Sigmoid colon (tissue), 7 donors: Measurements from ENCODE around the gene SLC23A3. TPM values are rescaled to one million over a fixed set of nuclear protein-coding genes. Genes with fewer than 3 reads are reported as not detected.

Experiments used
- DNase-seq: peaks from one replicate; pipeline ENCODE4 v3.0.0-alpha.2; 2019
- H3K27ac ChIP-seq, 4 donors: fragments of 200-600 bp; sonication (generic); one replicate each; pipeline ENCODE4 v1.5.1; 2016 to 2019; ENCODE audit warnings: mild to moderate bottlenecking in 1 of 4
- H3K27me3 ChIP-seq, 3 donors: fragments of 200-600 bp; sonication (generic); one replicate each; pipeline ENCODE4 v1.5.1; 2019; ENCODE audit warnings: mild to moderate bottlenecking in 1 of 3
- H3K36me3 ChIP-seq, 4 donors: fragments of 200-600 bp; sonication (generic); one replicate each; pipeline ENCODE4 v1.5.1; 2016 to 2019
- H3K4me1 ChIP-seq, 4 donors: fragments of 200-600 bp; sonication (generic); one replicate each; pipeline ENCODE4 v1.5.1; 2017 to 2019
- H3K4me3 ChIP-seq, 4 donors: fragments of 200-600 bp; sonication (generic); one replicate each; pipeline ENCODE4 v1.5.1; 2017 to 2019; ENCODE audit warnings: mild to moderate bottlenecking in 2 of 4, moderate library complexity in 1 of 4
- H3K9me3 ChIP-seq, 4 donors: fragments of 200-600 bp in 3 of 4; sonication (generic) in 3 of 4; one replicate each; pipeline versions ENCODE4 v1.5.1 to v1.6.1; 2013 to 2019
- EP300 ChIP-seq, 4 donors: sonication (generic); formaldehyde crosslinking; IDR thresholded peaks; one replicate each; pipeline ENCODE4 v1.6.1; 2017; ENCODE audit warnings: antibody characterized with exemption in 4 of 4
- POLR2A ChIP-seq, 2 donors: fragments of 450-650 bp; IDR thresholded peaks; one replicate each; pipeline ENCODE4 v1.6.1; 2016; ENCODE audit warnings: antibody characterized with exemption in 2 of 2, mild to moderate bottlenecking in 2 of 2, moderate library complexity in 2 of 2
- POLR2AphosphoS5 ChIP-seq, 4 donors: sonication (generic); formaldehyde crosslinking; IDR thresholded peaks; one replicate each; pipeline ENCODE4 v1.6.1; 2017; ENCODE audit warnings: antibody characterized with exemption in 4 of 4
- WGBS, 2 donors: extraction: QIAGEN DNeasy Blood & Tissue Kit; methylation state at CpG; one replicate each; pipeline ENCODE4 v1.1.7; 2013; 5-methylcytosine and 5-hydroxymethylcytosine counted together
- intact Hi-C: fragments of 100-400 bp; cut with DNase I; formaldehyde crosslinking; loops from one replicate; pipeline ENCODE4 v1.15.1; 2023
- polyA plus RNA-seq, 3 donors: library from polyadenylated mRNA; stranded (reverse); fragments of 200-250 nt; gene quantifications; one replicate each; pipeline ENCODE4 v1.2.3, GENCODE V29; 2013
- total RNA-seq, 4 donors: library from RNA; depleted of rRNA; stranded (reverse); fragments of >200 nt; gene quantifications; one replicate each; pipeline ENCODE4 v1.1.0, GENCODE V29; 2016
- TF ChIP-seq, protein P1 (sequence below), 4 experiments: fragments of 450-650 bp in 3 of 4; fragments of 200-600 bp in 1 of 4; IDR thresholded peaks; one replicate each; pipeline ENCODE4 v1.5.1; 2016 to 2019; ENCODE audit warnings: antibody characterized with exemption in 4 of 4, mild to moderate bottlenecking in 3 of 4, moderate library complexity in 2 of 4
- donor health status: healthy with polysubstance abuse.
- donor health status: Bipolar disorder and iron deficiency.
- donor health status: healthy.

SLC23A3 gene
- total and polyA plus RNA-seq, 7 donors, result 0.14 to 6.5 (median 0.99) TPM

- 15 to 55% methylated on average over 9 of the region's 9 CpGs for WGBS, 2 donors
- DNase-seq, result no peak
- Histone ChIP-seq H3K4me1 (no peaks in the 10 kb centered on the region), H3K36me3 (no peaks in the 10 kb centered on the region), H3K4me3 (no peak overlapping the region), H3K27ac (no peak overlapping the region), H3K9me3 (no peaks in the 10 kb centered on the region), H3K27me3 (no peaks in the 10 kb centered on the region)
- intact Hi-C loops, result no loop called here
- peak in 1 of 2 donors; percentile 39 for TF ChIP-seq POLR2A (IDR thresholded peaks at IDR 0.05)
- TF ChIP-seq, protein P1, sequence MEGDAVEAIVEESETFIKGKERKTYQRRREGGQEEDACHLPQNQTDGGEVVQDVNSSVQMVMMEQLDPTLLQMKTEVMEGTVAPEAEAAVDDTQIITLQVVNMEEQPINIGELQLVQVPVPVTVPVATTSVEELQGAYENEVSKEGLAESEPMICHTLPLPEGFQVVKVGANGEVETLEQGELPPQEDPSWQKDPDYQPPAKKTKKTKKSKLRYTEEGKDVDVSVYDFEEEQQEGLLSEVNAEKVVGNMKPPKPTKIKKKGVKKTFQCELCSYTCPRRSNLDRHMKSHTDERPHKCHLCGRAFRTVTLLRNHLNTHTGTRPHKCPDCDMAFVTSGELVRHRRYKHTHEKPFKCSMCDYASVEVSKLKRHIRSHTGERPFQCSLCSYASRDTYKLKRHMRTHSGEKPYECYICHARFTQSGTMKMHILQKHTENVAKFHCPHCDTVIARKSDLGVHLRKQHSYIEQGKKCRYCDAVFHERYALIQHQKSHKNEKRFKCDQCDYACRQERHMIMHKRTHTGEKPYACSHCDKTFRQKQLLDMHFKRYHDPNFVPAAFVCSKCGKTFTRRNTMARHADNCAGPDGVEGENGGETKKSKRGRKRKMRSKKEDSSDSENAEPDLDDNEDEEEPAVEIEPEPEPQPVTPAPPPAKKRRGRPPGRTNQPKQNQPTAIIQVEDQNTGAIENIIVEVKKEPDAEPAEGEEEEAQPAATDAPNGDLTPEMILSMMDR (IDR thresholded peaks at IDR 0.05), result no peak
These were observed 57.0 kb downstream of the SLC23A3 start for GRCh38 chr2:219112651-219113338.

GRCh38 chr2:219112062-219112406 is 57.8 kb downstream of the SLC23A3 start:
- 33 to 82% methylated on average over 2 of the region's 2 CpGs for WGBS, 2 donors
- no peak overlapping the region for H3K4me3 ChIP-seq
- intact Hi-C loops, result no loop called here
- no peaks in the 10 kb centered on the region for H3K9me3 ChIP-seq
- no peak overlapping the region for H3K27ac ChIP-seq
- TF ChIP-seq POLR2AphosphoS5 (IDR thresholded peaks at IDR 0.05), result no peak
- TF ChIP-seq, protein P1 (IDR thresholded peaks at IDR 0.05), result no peak
- TF ChIP-seq EP300 (IDR thresholded peaks at IDR 0.05), result no peak
- no peak for TF ChIP-seq POLR2A (IDR thresholded peaks at IDR 0.05)
- no peaks in the 10 kb centered on the region for H3K27me3 ChIP-seq
- no peaks in the 10 kb centered on the region for H3K36me3 ChIP-seq
- no peaks in the 10 kb centered on the region for H3K4me1 ChIP-seq
- DNase-seq, result no peak

Other genes starting within 250 kb of the SLC23A3 start
- gene CDK5R2, start 210.4 kb downstream of the SLC23A3 start, total RNA-seq, result under 1 TPM in 2 of 4 donors, not detected in 2; 0.14 to 0.36 TPM
- under 1 TPM in 1 of 3 donors, not detected in 2; 0.48 TPM for gene CDK5R2, start 210.4 kb downstream of the SLC23A3 start, polyA plus RNA-seq
- under 1 TPM in 1 of 4 donors, not detected in 3; 0.71 TPM for gene FEV, start 184.8 kb downstream of the SLC23A3 start, total RNA-seq
- 1 to 10 TPM in 1 of 3 donors, under 1 TPM in 1, not detected in 1; 0.77 to 6.0 TPM for gene FEV, start 184.8 kb downstream of the SLC23A3 start, polyA plus RNA-seq
- gene CRYBA2, start 176.6 kb downstream of the SLC23A3 start, total RNA-seq, result not detected
- 10 to 100 TPM in 1 of 3 donors, 1 to 10 TPM in 2; 1.4 to 10.8 (median 5.5) TPM for gene CRYBA2, start 176.6 kb downstream of the SLC23A3 start, polyA plus RNA-seq
- not detected for gene CFAP65, start 128.5 kb downstream of the SLC23A3 start, total RNA-seq
- under 1 TPM; under 0.01 to 0.10 (median under 0.01) TPM for gene CFAP65, start 128.5 kb downstream of the SLC23A3 start, polyA plus RNA-seq
- not detected for gene IHH, start 109.1 kb downstream of the SLC23A3 start, total RNA-seq
- gene IHH, start 109.1 kb downstream of the SLC23A3 start, polyA plus RNA-seq, result 10 to 100 TPM; 12.9 to 36.1 (median 21.6) TPM
- gene NHEJ1, start 9.2 kb downstream of the SLC23A3 start, total RNA-seq, result 10 to 100 TPM; 15.1 to 22.5 (median 18.4) TPM
- 10 to 100 TPM; 23.6 to 60.1 (median 50.2) TPM for gene NHEJ1, start 9.2 kb downstream of the SLC23A3 start, polyA plus RNA-seq
- gene CNPPD1, start 6.9 kb upstream of the SLC23A3 start, total RNA-seq, result 10 to 100 TPM; 24.1 to 38.5 (median 34.1) TPM
- gene CNPPD1, start 6.9 kb upstream of the SLC23A3 start, polyA plus RNA-seq, result 10 to 100 TPM; 53.5 to 79.5 (median 59.4) TPM
- gene RETREG2, start 8.2 kb upstream of the SLC23A3 start, total RNA-seq, result 10 to 100 TPM; 37.3 to 48.2 (median 43.2) TPM
- 10 to 100 TPM; 36.6 to 81.3 (median 43.5) TPM for gene RETREG2, start 8.2 kb upstream of the SLC23A3 start, polyA plus RNA-seq
- 10 to 100 TPM; 26.9 to 55.8 (median 45.6) TPM for gene ZFAND2B, start 36.8 kb upstream of the SLC23A3 start, total RNA-seq
- 100 to 1,000 TPM in 1 of 3 donors, 10 to 100 TPM in 2; 52.4 to 103 (median 95.5) TPM for gene ZFAND2B, start 36.8 kb upstream of the SLC23A3 start, polyA plus RNA-seq
- 10 to 100 TPM; 11.8 to 23.0 (median 16.1) TPM for gene ABCB6, start 48.9 kb upstream of the SLC23A3 start, total RNA-seq
- 10 to 100 TPM in 1 of 3 donors, 1 to 10 TPM in 1, not detected in 1; 4.8 to 39.3 TPM for gene ABCB6, start 48.9 kb upstream of the SLC23A3 start, polyA plus RNA-seq
- 10 to 100 TPM; 28.8 to 32.0 (median 29.8) TPM for gene ATG9A, start 59.6 kb upstream of the SLC23A3 start, total RNA-seq
- gene ATG9A, start 59.6 kb upstream of the SLC23A3 start, polyA plus RNA-seq, result 10 to 100 TPM in 2 of 3 donors, 1 to 10 TPM in 1; 7.6 to 40.6 (median 10.2) TPM
- 10 to 100 TPM; 28.1 to 52.6 (median 41.1) TPM for gene ANKZF1, start 59.8 kb upstream of the SLC23A3 start, total RNA-seq
- gene ANKZF1, start 59.8 kb upstream of the SLC23A3 start, polyA plus RNA-seq, result 10 to 100 TPM in 1 of 3 donors, 1 to 10 TPM in 2; 9.0 to 36.9 (median 9.7) TPM
- gene GLB1L, start 75.4 kb upstream of the SLC23A3 start, total RNA-seq, result 10 to 100 TPM in 1 of 4 donors, 1 to 10 TPM in 3; 6.9 to 26.0 (median 8.2) TPM
- gene GLB1L, start 75.4 kb upstream of the SLC23A3 start, polyA plus RNA-seq, result 1 to 10 TPM; 2.1 to 4.3 (median 3.6) TPM
- 10 to 100 TPM; 12.2 to 19.9 (median 18.2) TPM for gene STK16, start 75.5 kb upstream of the SLC23A3 start, total RNA-seq
- 10 to 100 TPM; 45.3 to 61.7 (median 57.1) TPM for gene STK16, start 75.5 kb upstream of the SLC23A3 start, polyA plus RNA-seq
- gene TUBA4B, start 83.2 kb upstream of the SLC23A3 start, total RNA-seq, result not detected
- not detected for gene TUBA4B, start 83.2 kb upstream of the SLC23A3 start, polyA plus RNA-seq
- 100 to 1,000 TPM in 1 of 4 donors, 10 to 100 TPM in 3; 47.1 to 109 (median 55.0) TPM for gene TUBA4A, start 83.9 kb upstream of the SLC23A3 start, total RNA-seq
- gene TUBA4A, start 83.9 kb upstream of the SLC23A3 start, polyA plus RNA-seq, result 10 to 100 TPM; 74.4 to 95.4 (median 76.9) TPM
- 10 to 100 TPM; 27.4 to 42.1 (median 40.0) TPM for gene DNAJB2, start 109.3 kb upstream of the SLC23A3 start, total RNA-seq
- 10 to 100 TPM; 56.4 to 73.9 (median 67.3) TPM for gene DNAJB2, start 109.3 kb upstream of the SLC23A3 start, polyA plus RNA-seq
- 1 to 10 TPM; 1.2 to 8.8 (median 7.9) TPM for gene PTPRN, start 139.4 kb upstream of the SLC23A3 start, total RNA-seq
- 1 to 10 TPM in 1 of 3 donors, not detected in 2; 3.6 TPM for gene PTPRN, start 139.4 kb upstream of the SLC23A3 start, polyA plus RNA-seq
- not detected for gene RESP18, start 162.7 kb upstream of the SLC23A3 start, total RNA-seq
- gene RESP18, start 162.7 kb upstream of the SLC23A3 start, polyA plus RNA-seq, result not detected
- gene DNPEP, start 217.9 kb upstream of the SLC23A3 start, total RNA-seq, result 10 to 100 TPM; 43.2 to 62.8 (median 53.1) TPM
- gene DNPEP, start 217.9 kb upstream of the SLC23A3 start, polyA plus RNA-seq, result 100 to 1,000 TPM; 108 to 137 (median 132) TPM
- over 10,000 TPM in 3 of 4 donors, 1,000 to 10,000 TPM in 1; 7,366 to 30,562 (median 13,340) TPM for gene DES, start 248.3 kb upstream of the SLC23A3 start, total RNA-seq
- 100 to 1,000 TPM in 2 of 3 donors, 10 to 100 TPM in 1; 35.1 to 264 (median 162) TPM for gene DES, start 248.3 kb upstream of the SLC23A3 start, polyA plus RNA-seq